GM12878 (cell line): Measurements from ENCODE around the gene TNFAIP8L3. TPM values are rescaled to one million over a fixed set of nuclear protein-coding genes. Genes with fewer than 3 reads are reported as not detected.

Experiments
- ATAC-seq: fragments of 200-7000 bp; cut with Tn5 transposase; 3 replicates; pipeline ENCODE4 v1.9.1; 2020; ENCODE audit warnings: mild to moderate bottlenecking, moderate library complexity
- BruUV-seq: library from RNA; stranded (reverse); fragments of 400-500 nt; replicated peaks from 2 replicates; lab custom pipeline; 2021; lab: Mats Ljungman, UMichigan
- CTCF ChIA-PET: fragments of 300-600 bp; sonication (Branson Sonifier 250); formaldehyde crosslinking; extraction: SDS; loops from one replicate; lab custom pipeline; 2021; ENCODE audit warnings: inconsistent platforms; lab: Yijun Ruan, JAX
- POLR2A ChIA-PET: fragments of 350-600 bp; formaldehyde crosslinking; extraction: SDS; loops from one replicate; lab custom pipeline; 2021; ENCODE audit warnings: inconsistent platforms; lab: Charles Lee
- RAD21 ChIA-PET: fragments of 300-600 bp; sonication (Branson Sonifier 250); formaldehyde crosslinking; loops from one replicate; lab custom pipeline; 2023; ENCODE audit warnings: antibody characterized with exemption; ENCODE audit not compliant: unreplicated experiment; lab: Charles Lee
- SMC1A ChIA-PET: fragments of 300-600 bp; sonication (Branson Sonifier 250); formaldehyde crosslinking; loops from one replicate; lab custom pipeline; 2023; ENCODE audit not compliant: unreplicated experiment, uncharacterized antibody; lab: Charles Lee
- DNase-seq: peaks from one replicate; pipeline ENCODE4 v3.0.0-alpha.2; 2011; ENCODE audit warnings: low read depth, low spot score
- FAIRE-seq: peaks from 3 replicates; lab custom pipeline; 2011; peaks lifted over from hg19 to GRCh38; lab: Jason Lieb, UNC
- H2AFZ ChIP-seq: 2 replicates; pipeline ENCODE4 v1.6.0; 2011; ENCODE audit warnings: low read depth, low read length, control low read depth; ENCODE audit not compliant: control insufficient read depth
- H3K27ac ChIP-seq: 2 replicates; pipeline ENCODE4 v1.5.1; 2011; ENCODE audit warnings: control low read depth; ENCODE audit not compliant: control insufficient read depth, insufficient read depth
- H3K27me3 ChIP-seq, 2 experiments: replicated peaks in 1 of 2; 2 replicates each; pipeline versions ENCODE4 v1.6.0 to v1.6.1; 2011; ENCODE audit warnings: low read length in 1 of 2; ENCODE audit not compliant: control insufficient read depth in 2 of 2, insufficient read depth in 2 of 2
- H3K36me3 ChIP-seq, 2 experiments: 2 replicates each; pipeline ENCODE4 v1.5.1; 2011; ENCODE audit warnings: low read length in 1 of 2; ENCODE audit not compliant: control insufficient read depth in 2 of 2, insufficient read depth in 2 of 2
- H3K4me1 ChIP-seq: 2 replicates; pipeline ENCODE4 v1.6.1; 2011; ENCODE audit warnings: mild to moderate bottlenecking, low read length, moderate library complexity, mixed read lengths; ENCODE audit not compliant: control insufficient read depth, insufficient read depth
- H3K4me2 ChIP-seq: 2 replicates; pipeline ENCODE4 v1.6.0; 2011; ENCODE audit warnings: control low read depth; ENCODE audit not compliant: control insufficient read depth, insufficient read depth
- H3K4me3 ChIP-seq: fragments of 200-600 bp; sonication (generic); 2 replicates; pipeline ENCODE4 v1.5.1; 2016
- H3K79me2 ChIP-seq: 2 replicates; pipeline ENCODE4 v1.6.0; 2011; ENCODE audit warnings: low read length; ENCODE audit not compliant: control insufficient read depth, insufficient read depth
- H3K9ac ChIP-seq: 2 replicates; pipeline ENCODE4 v1.8.0; 2011; ENCODE audit warnings: low read length, control low read depth, mixed read lengths; ENCODE audit not compliant: control insufficient read depth, insufficient read depth
- H3K9me3 ChIP-seq: replicated peaks from 3 replicates; pipeline ENCODE4 v1.5.1; 2011; ENCODE audit warnings: mild to moderate bottlenecking, low read length; ENCODE audit not compliant: control insufficient read depth, insufficient read depth
- H4K20me1 ChIP-seq: 2 replicates; pipeline ENCODE4 v1.6.0; 2011; ENCODE audit not compliant: control insufficient read depth, insufficient read depth
- ATF7 ChIP-seq: fragments of 450-650 bp; IDR thresholded peaks from 2 replicates; pipeline ENCODE4 v1.6.1; 2016; ENCODE audit warnings: low read depth, mild to moderate bottlenecking
- FOS ChIP-seq: IDR thresholded peaks from 3 replicates; pipeline ENCODE4 v1.6.1; 2011; ENCODE audit warnings: borderline replicate concordance; ENCODE audit not compliant: insufficient read length; ENCODE audit errors: extremely low read depth
- FOXM1 ChIP-seq: IDR thresholded peaks from 2 replicates; pipeline ENCODE4 v1.6.1; 2012; ENCODE audit warnings: low read depth, mild to moderate bottlenecking, inconsistent platforms, low read length, moderate library complexity
- HDGF ChIP-seq: fragments of 450-650 bp; IDR thresholded peaks from 2 replicates; pipeline ENCODE4 v1.6.1; 2016; ENCODE audit warnings: antibody characterized with exemption
- IKZF1 ChIP-seq: fragments of 450-650 bp; conservative IDR thresholded peaks from 2 replicates; pipeline ENCODE4 v1.6.1; 2017; ENCODE audit warnings: antibody characterized with exemption, mild to moderate bottlenecking
- LARP7 ChIP-seq: fragments of 450-650 bp; IDR thresholded peaks from 2 replicates; pipeline ENCODE4 v1.6.1; 2017; ENCODE audit warnings: mild to moderate bottlenecking
- MEF2A ChIP-seq: IDR thresholded peaks from 2 replicates; pipeline ENCODE4 v1.6.1; 2011; ENCODE audit warnings: low read depth, mild to moderate bottlenecking, low read length, moderate library complexity; ENCODE audit not compliant: insufficient read depth
- RAD21 ChIP-seq: IDR thresholded peaks from 2 replicates; pipeline ENCODE4 v1.6.1; 2011; ENCODE audit warnings: mild to moderate bottlenecking, low read depth, low read length, moderate library complexity; ENCODE audit not compliant: insufficient read depth
- REST ChIP-seq: IDR thresholded peaks from 2 replicates; pipeline ENCODE4 v1.6.1; 2012; ENCODE audit warnings: mild to moderate bottlenecking, low read depth, low read length
- RFX5 ChIP-seq: IDR thresholded peaks from 2 replicates; pipeline ENCODE4 v1.6.1; 2011; ENCODE audit warnings: low read depth, low read length, improper control_type of control experiment
- TARDBP ChIP-seq: IDR thresholded peaks from 2 replicates; pipeline ENCODE4 v1.6.1; 2016; ENCODE audit warnings: borderline replicate concordance
- ZNF274 ChIP-seq: IDR thresholded peaks from one replicate; pipeline ENCODE4 v1.8.0; 2011; ENCODE audit not compliant: insufficient read length, insufficient read depth
- WGBS: methylation state at CpG from one replicate; pipeline ENCODE4 v1.1.6; 2016; ENCODE audit warnings: low lambda C conversion rate; ENCODE audit not compliant: insufficient replicate concordance, insufficient coverage; ENCODE audit errors: missing lambda C conversion rate; 5-methylcytosine and 5-hydroxymethylcytosine counted together
- in situ Hi-C: fragments of 300-500 bp; cut with MboI; formaldehyde crosslinking; loops from 9 replicates; pipeline ENCODE4 v1.14.3; 2018; ENCODE audit warnings: mixed read lengths
- intact Hi-C: fragments of 100-400 bp; cut with micrococcal nuclease; formaldehyde crosslinking; loops from one replicate; pipeline ENCODE4 v1.14.2; 2022; ENCODE audit not compliant: unreplicated experiment
- polyA plus RNA-seq, 11 experiments: library from polyadenylated mRNA; depleted of rRNA in 4 of 11; unstranded in 6 of 11; stranded (reverse) in 5 of 11; fragments of >200 nt; fragmentation: Nextera tagmentation in 4 of 11; fragmentation: Illumina TruSeq in 1 of 11; extraction: Ambion mirVana in 4 of 11; extraction: Trizol in 1 of 11; gene quantifications; 1 replicate in 1 of 11; 2 replicates in 10 of 11; pipeline versions ENCODE4 v1.2.1 to v1.2.3, GENCODE V29; 2011 to 2016; ENCODE audit warnings: inconsistent platforms in 2 of 11, missing spikeins in 2 of 11, low read depth in 1 of 11
- total RNA-seq, 4 experiments: library from RNA; depleted of rRNA in 3 of 4; stranded (reverse); fragments of >200 nt in 3 of 4; fragmentation: Illumina TruSeq in 1 of 4; extraction: Trizol in 1 of 4; gene quantifications; 2 replicates each; pipeline versions ENCODE4 v1.2.1 to v1.2.3, GENCODE V29; 2013 to 2021
- TF ChIP-seq, protein P1 (sequence below): fragments of 450-650 bp; conservative IDR thresholded peaks from 2 replicates; pipeline ENCODE4 v1.6.1; 2017; ENCODE audit warnings: mild to moderate bottlenecking, moderate library complexity
- TF ChIP-seq, protein P2 (sequence below): IDR thresholded peaks from 2 replicates; pipeline ENCODE4 v1.6.1; 2011; ENCODE audit warnings: low read depth, low read length, improper control_type of control experiment, borderline replicate concordance

The TNFAIP8L3 gene
- total and polyA plus RNA-seq, 10 of the 15 experiments (the other 5 are each of a cell fraction or from before 2014, with no cell fraction given), result 0.22 TPM; not detected in 9

GRCh38 chr15:51099185-51099584, 4.5 kb upstream of the TNFAIP8L3 start:
- in situ Hi-C loops, result no loop called here
- Histone ChIP-seq H3K4me2 (no peak overlapping the region), H2AFZ (no peak overlapping the region), H3K9me3 (no peaks in the 10 kb centered on the region), H3K4me3 (no peak overlapping the region), H3K27ac (no peak overlapping the region), H3K36me3 (no peaks in the 10 kb centered on the region), H3K79me2 (no peaks in the 10 kb centered on the region), H4K20me1 (no peaks in the 10 kb centered on the region), H3K27me3 (peaks cover 2 to 15% of the 10 kb centered on the region in 2 experiments), H3K9ac (no peak overlapping the region), H3K4me1 (no peaks in the 10 kb centered on the region)
- FAIRE-seq, result no peak
- TF ChIP-seq ZNF274, result no peak
- TF ChIP-seq RFX5, result no peak
- no peak for TF ChIP-seq IKZF1
- TF ChIP-seq FOS, result no peak
- TF ChIP-seq RAD21, result no peak
- TF ChIP-seq ATF7, result no peak
- no peak for ATAC-seq
- ChIA-PET POLR2A (no interaction called here), RAD21 (interaction anchor here (0.6 kb wide), 1 partner anchor 353 kb away, joined by 3 read pairs; no protein-coding TSS in a partner anchor), CTCF (no interaction called here), SMC1A (interaction anchor here (0.6 kb wide), 1 partner anchor 56 kb away, joined by 3 read pairs; no protein-coding TSS in a partner anchor)
- DNase-seq, result no peak
- BruUV-seq, result no TSS peak
- intact Hi-C loops, result no loop called here

DNA sequence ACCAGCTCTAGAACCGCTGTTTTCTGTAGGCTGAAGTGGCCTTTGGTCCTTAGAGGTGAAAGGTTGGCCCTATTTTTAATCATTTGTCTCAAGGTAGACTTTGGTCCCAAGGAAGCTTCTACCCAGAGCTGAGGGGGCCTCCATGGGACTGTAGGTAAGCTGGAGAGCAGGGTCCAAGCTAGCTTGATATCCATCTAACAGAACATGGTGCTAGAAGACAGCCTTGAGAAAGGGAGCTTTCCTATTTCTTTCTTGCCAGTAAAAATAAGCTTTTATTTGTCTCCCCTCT, 3.6 kb upstream of the TNFAIP8L3 start:
- H3K9me3 ChIP-seq, result no peaks in the 10 kb centered on the region
- no peaks in the 10 kb centered on the region for H3K36me3 ChIP-seq
- no peaks in the 10 kb centered on the region for H3K79me2 ChIP-seq
- ATAC-seq, result no peak
- DNase-seq, result no peak
- H4K20me1 ChIP-seq, result no peaks in the 10 kb centered on the region
- in situ Hi-C loops (no loop called here), intact Hi-C loops (no loop called here)
- ChIA-PET CTCF (interaction anchor here (1.3 kb wide), 1 partner anchor 37 kb away, joined by 3 read pairs; no protein-coding TSS in a partner anchor), POLR2A (no interaction called here), RAD21 (no interaction called here), SMC1A (no interaction called here)
- no peak overlapping the region for H3K9ac ChIP-seq
- H3K4me3 ChIP-seq, result no peak overlapping the region
- no peak overlapping the region for H3K27ac ChIP-seq
- no peak overlapping the region for H3K4me2 ChIP-seq
- peaks cover 3 to 19% of the 10 kb centered on the region in 2 experiments for H3K27me3 ChIP-seq
- WGBS, result 0% methylated on average over 1 of the region's 1 CpG
- H2AFZ ChIP-seq, result no peak overlapping the region
- no peaks in the 10 kb centered on the region for H3K4me1 ChIP-seq
- FAIRE-seq, result no peak
- BruUV-seq, result no TSS peak
- TF ChIP-seq LARP7 (no peak), TARDBP (no peak), MEF2A (no peak), HDGF (no peak), REST (no peak), FOXM1 (no peak)
- TF ChIP-seq, protein P1, sequence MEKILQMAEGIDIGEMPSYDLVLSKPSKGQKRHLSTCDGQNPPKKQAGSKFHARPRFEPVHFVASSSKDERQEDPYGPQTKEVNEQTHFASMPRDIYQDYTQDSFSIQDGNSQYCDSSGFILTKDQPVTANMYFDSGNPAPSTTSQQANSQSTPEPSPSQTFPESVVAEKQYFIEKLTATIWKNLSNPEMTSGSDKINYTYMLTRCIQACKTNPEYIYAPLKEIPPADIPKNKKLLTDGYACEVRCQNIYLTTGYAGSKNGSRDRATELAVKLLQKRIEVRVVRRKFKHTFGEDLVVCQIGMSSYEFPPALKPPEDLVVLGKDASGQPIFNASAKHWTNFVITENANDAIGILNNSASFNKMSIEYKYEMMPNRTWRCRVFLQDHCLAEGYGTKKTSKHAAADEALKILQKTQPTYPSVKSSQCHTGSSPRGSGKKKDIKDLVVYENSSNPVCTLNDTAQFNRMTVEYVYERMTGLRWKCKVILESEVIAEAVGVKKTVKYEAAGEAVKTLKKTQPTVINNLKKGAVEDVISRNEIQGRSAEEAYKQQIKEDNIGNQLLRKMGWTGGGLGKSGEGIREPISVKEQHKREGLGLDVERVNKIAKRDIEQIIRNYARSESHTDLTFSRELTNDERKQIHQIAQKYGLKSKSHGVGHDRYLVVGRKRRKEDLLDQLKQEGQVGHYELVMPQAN, result no peak
- TF ChIP-seq, protein P2, sequence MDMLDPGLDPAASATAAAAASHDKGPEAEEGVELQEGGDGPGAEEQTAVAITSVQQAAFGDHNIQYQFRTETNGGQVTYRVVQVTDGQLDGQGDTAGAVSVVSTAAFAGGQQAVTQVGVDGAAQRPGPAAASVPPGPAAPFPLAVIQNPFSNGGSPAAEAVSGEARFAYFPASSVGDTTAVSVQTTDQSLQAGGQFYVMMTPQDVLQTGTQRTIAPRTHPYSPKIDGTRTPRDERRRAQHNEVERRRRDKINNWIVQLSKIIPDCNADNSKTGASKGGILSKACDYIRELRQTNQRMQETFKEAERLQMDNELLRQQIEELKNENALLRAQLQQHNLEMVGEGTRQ, result no peak
